NB4 (cell line): ENCODE results near the gene MIGA2.

ENCODE experiments used
- MYC ChIP-seq: IDR thresholded peaks from 2 replicates; pipeline ENCODE4 v1.6.1; 2011; ENCODE audit warnings: low read depth, low read length
- POLR2A ChIP-seq: IDR thresholded peaks from 2 replicates; pipeline ENCODE4 v1.6.1; 2011; ENCODE audit warnings: mild to moderate bottlenecking; ENCODE audit not compliant: insufficient read length; ENCODE audit errors: extremely low read depth
- TF ChIP-seq, protein P1 (sequence below): IDR thresholded peaks from one replicate; pipeline ENCODE4 v1.5.1; 2012; ENCODE audit warnings: low read depth, low read length

DNA sequence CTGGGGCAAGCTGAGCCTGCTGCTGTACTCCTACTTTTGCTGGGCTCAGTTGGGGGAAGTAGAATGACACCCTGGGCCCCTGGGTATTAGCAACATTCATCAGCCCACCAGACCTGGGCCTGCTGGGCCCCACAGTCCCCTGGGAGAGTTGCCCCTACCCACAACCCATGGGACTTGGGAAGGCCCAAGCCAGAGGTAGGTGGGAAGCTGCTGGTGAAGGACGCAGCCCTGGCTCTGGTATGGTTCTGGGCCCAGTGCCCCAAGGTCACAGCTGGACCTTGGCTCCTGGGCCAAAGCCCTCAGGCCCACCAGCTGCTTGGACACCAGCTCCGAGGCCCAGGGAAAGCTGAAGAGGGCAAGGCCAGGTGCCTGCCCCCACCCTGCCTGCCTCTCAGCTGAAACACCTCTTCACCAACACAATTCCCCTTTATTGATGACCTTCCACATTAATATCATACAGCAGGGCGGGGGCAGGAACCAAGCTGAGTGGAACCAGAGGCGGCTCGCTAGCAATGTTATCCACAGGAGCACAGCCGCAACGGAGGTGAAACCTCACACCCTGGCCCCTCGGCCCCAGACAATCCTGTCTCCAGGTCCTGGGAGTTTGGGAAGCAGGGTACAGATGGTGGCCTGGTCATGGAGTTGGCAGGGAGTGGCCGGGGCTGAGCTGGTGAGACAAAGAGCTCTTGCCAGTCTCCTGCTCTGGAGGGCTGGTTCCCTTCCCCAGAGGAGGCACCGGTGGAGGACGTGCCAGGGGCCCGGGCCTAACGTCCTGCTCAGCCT lies 58.2 kb downstream of the MIGA2 start:
- TF ChIP-seq, protein P1, sequence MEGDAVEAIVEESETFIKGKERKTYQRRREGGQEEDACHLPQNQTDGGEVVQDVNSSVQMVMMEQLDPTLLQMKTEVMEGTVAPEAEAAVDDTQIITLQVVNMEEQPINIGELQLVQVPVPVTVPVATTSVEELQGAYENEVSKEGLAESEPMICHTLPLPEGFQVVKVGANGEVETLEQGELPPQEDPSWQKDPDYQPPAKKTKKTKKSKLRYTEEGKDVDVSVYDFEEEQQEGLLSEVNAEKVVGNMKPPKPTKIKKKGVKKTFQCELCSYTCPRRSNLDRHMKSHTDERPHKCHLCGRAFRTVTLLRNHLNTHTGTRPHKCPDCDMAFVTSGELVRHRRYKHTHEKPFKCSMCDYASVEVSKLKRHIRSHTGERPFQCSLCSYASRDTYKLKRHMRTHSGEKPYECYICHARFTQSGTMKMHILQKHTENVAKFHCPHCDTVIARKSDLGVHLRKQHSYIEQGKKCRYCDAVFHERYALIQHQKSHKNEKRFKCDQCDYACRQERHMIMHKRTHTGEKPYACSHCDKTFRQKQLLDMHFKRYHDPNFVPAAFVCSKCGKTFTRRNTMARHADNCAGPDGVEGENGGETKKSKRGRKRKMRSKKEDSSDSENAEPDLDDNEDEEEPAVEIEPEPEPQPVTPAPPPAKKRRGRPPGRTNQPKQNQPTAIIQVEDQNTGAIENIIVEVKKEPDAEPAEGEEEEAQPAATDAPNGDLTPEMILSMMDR: no peak
- TF ChIP-seq MYC: no peak
- no peak for TF ChIP-seq POLR2A
